ENCODE data around the gene LAPTM5. TPM values are rescaled to one million over a fixed set of nuclear protein-coding genes. Genes with fewer than 3 reads are reported as not detected.

LAPTM5 gene
- total and polyA plus RNA-seq, 2 donors (not counting 3 experiments of a cell fraction or from before 2014, with no cell fraction given) = 83.4 to 95.2 TPM

GRCh38 chr1:30720271-30721223 is 37.0 kb downstream of the LAPTM5 start:
- H3K79me2 ChIP-seq (ENCODE audit: control insufficient read depth, insufficient read depth, low read length) = no peaks in the 10 kb centered on the region
- TF ChIP-seq MAX (IDR thresholded peaks at IDR 0.05; ENCODE audit: insufficient read depth, insufficient read length) (no peak), JUN (IDR thresholded peaks at IDR 0.05; ENCODE audit: borderline replicate concordance, insufficient read depth, insufficient read length, low read depth) (no peak), EZH2 (IDR thresholded peaks at IDR 0.05; ENCODE audit: borderline replicate concordance, low read depth, low read length, severe bottlenecking) (no peak), MYC (IDR thresholded peaks at IDR 0.05; ENCODE audit: low read depth, low read length) (no peak), GATA2 (IDR thresholded peaks at IDR 0.05; ENCODE audit: insufficient read depth, insufficient read length, low read depth, low read length) (no peak), CTCF (IDR thresholded peaks at IDR 0.05; ENCODE audit: extremely low read depth in 1 of 2, insufficient read depth in 1 of 2, low read depth in 1 of 2, low read length in 2 of 2) (no peak), POLR2A (IDR thresholded peaks at IDR 0.05; ENCODE audit: low read depth, low read length) (no peak), POLR2AphosphoS5 (IDR thresholded peaks at IDR 0.05; ENCODE audit: insufficient read depth, low read depth, low read length) (no peak), FOS (IDR thresholded peaks at IDR 0.05; ENCODE audit: borderline replicate concordance, insufficient read depth, low read length) (no peak)
- H3K9me1 ChIP-seq (replicated peaks; ENCODE audit: control insufficient read depth, extremely low read depth, insufficient read depth, low read length) = no peaks in the 10 kb centered on the region
- intact Hi-C loops (cut with micrococcal nuclease) = no loop called here
- DNase-seq (ENCODE audit: low read depth, low spot score) = no peak
- H3K36me3 ChIP-seq (ENCODE audit: control insufficient read depth in 2 of 2, extremely low read depth in 1 of 2, insufficient read depth in 2 of 2, low read length in 2 of 2) = no peaks in the 10 kb centered on the region
- no TSS peak for BruUV-seq (replicated peaks)
- no peak overlapping the region for H3K4me3 ChIP-seq (replicated peaks in 1 of 3; ENCODE audit: insufficient read depth in 1 of 3, low read depth in 1 of 3, low read length in 3 of 3)
- H3K27ac ChIP-seq (ENCODE audit: insufficient read depth, low read depth, low read length) = no peak overlapping the region
- ChIA-PET CTCF (interaction anchor here (0.9 to 9.0 kb wide), 8 partner anchors 15 to 191 kb away, joined by 3 to 726 read pairs (median 4); no protein-coding TSS in a partner anchor), POLR2A (interaction anchor here (0.6 kb wide), 1 partner anchor 81 kb away, joined by 3 read pairs; no protein-coding TSS in a partner anchor)
- H3K9me3 ChIP-seq (replicated peaks; ENCODE audit: control insufficient read depth, insufficient read depth, low read length) = no peaks in the 10 kb centered on the region
- H3K4me1 ChIP-seq (ENCODE audit: control insufficient read depth, extremely low read depth, insufficient read depth, low read length) = peaks cover 5% of the 10 kb centered on the region
- H3K27me3 ChIP-seq (ENCODE audit: control insufficient read depth in 2 of 2, insufficient read depth in 2 of 2, low read length in 2 of 2) = no peaks in the 10 kb centered on the region
- dilution Hi-C loops (cut with MboI; ENCODE audit: extremely low pct_ligation_motif_present, low sequenced_read_pairs) = no loop called here
- FAIRE-seq = no peak
- H3K4me2 ChIP-seq (ENCODE audit: insufficient read depth, low read length) = no peak overlapping the region
- no peaks in the 10 kb centered on the region for H4K20me1 ChIP-seq (replicated peaks; ENCODE audit: control insufficient read depth, extremely low read depth, insufficient read depth, low read length)
- H2AFZ ChIP-seq (ENCODE audit: low read depth, low read length) = no peak overlapping the region
- no peak overlapping the region for H3K9ac ChIP-seq (replicated peaks; ENCODE audit: extremely low read depth, insufficient read depth, low read length)
